Stimulated activated naive CD8-positive, alpha-beta T cell treated with anti-CD3 and anti-CD28 coated beads, Interleukin-15, Interleukin-2, amounts not matched to agents 100 U/mL and 50 U/mL, for 24 hours (primary cell): Measurements from ENCODE around the gene ZNF688.
"Not testable (repeated sequence)": the region's sequence is repeated elsewhere in the genome, so short reads cannot be mapped to it uniquely, and the experiment has no call there.

Source experiments
- ATAC-seq: fragments of 150-1000 bp; cut with Tn5 transposase; one replicate; pipeline ENCODE4 v1.10.0; 2021
- DNase-seq: peaks from one replicate; pipeline ENCODE4 v3.0.0; 2021

ZNF688 gene

DNA sequence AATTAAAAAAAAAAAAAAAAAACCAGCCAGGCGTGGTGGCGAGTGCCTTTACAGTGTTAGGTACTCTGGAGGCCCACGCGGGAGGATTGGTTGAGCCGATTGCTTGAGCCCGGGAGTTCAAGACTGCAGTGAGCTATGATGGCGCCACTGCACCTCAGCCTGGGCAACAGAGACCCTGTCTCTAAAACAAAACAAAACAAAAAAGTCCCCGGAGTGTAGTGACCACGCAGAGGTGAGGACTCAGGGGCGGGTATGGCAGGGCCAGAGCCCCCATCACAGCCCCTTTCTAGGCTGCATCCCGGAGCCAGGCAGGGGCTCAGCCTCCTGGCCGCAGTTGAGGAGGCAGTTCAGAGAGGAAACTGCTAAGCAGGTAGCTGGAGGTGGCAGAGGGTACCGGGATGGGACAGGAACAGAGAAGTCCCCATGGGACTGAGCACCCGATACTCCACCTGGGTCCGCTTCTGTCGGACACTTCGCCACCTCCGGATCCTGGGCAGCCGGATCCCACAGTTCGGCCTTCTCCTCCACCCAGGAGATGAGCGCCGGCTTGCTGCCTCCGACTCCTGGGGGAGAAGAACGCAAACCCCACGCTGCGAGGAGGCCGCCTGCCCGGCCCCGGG, 37.7 kb downstream of the ZNF688 start:
- ATAC-seq: peak; percentile 3
- DNase-seq: peak; percentile 44

DNA sequence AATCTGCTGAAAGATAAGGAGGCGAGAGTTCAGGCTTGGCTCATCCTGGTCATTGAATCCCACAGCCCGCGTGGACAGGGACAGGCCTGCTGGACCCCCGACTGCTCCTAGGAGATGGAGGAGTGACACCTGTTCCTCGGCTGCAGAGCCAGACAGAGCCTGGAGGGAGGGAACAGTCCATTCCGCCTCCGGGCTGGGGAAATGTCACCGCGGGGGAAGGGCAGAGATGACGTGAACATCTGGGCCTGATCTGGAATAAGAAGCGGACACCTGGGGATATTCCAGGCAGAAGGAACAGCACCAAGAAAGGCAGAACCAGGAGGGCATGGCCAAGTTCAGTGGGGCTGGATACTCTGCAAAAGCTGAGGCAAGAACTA, 38.4 kb downstream of the ZNF688 start:
- ATAC-seq (no peak), DNase-seq (no peak)

- no peak for DNase-seq
- no peak for ATAC-seq
Observed at GRCh38 chr16:30532285-30533145, 39.0 kb downstream of the ZNF688 start.

DNA sequence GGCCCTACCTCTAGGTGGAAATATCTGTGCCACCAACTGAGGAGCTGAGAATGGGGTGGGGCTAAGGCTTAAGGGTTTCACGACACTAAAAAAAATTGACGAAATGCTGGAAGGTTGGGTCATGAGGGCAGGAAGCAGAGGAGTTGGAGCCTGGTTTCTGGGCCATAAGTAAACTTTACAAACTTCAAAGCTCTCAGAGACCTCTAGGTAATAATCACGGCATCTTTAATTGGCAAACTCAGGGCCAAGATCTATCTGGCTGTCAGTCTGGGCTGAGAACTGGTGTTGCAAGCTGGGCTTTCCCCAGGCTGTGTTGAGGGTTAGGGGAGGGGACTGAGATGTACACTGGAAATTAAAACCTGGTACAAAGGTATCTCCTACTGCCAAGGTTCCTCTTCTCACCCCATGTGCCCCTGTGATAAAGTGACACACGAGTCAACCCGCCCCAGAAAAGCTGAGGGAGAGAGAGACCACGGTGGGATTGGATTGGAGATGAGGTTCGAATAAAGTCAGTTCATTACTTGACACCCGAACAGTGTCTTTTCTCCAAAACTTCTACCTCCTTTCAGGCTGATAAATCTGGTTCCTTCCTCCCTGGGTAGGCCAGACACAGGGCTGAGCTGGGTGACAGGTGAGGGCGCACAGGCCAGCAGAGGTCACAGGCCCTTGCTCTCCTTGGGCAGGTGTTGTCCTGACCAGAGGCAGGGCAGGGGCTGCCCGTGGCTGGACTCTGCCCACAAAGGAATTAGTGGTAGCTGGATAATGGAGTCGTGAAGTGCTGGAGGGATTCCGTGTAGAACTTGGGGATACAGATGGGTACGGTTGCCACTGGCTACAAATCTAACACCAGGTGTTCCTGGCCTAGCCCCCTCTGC, 41.1 kb downstream of the ZNF688 start:
- no peak for ATAC-seq
- no peak for DNase-seq

DNA sequence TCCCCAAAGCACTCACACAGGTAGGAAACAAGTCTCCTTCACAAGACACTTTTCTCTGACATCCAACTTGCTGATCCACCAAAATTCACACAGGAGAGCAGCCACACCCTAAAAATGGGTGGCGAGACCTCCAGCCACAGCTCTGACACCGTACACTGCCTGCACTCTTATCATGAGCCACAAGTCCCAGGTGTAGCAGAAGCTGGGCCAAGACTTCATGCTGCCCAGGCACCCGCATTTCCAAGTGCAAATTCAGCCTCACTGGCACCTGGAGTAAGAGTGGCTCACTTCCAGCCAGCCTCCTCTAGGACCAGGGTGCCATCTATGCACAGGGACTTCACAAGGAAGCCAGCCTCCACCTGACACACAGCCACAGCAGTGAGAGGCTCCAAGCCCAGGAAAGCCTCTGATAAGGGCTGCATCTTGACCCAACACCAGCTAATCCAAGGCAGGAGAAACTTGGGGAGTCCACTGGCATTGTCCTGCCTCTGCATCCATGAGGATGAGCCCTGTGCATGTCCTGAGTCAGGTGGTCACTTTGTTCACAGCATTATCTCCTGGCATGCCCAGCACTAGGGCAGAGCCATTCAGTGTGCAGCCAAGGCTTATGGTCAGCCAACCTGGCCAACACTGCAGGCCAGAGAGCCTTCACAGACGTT, 42.6 kb downstream of the ZNF688 start:
- ATAC-seq: no peak
- DNase-seq: no peak

GRCh38 chr16:30527635-30528178, 43.8 kb downstream of the ZNF688 start:
- ATAC-seq (no peak), DNase-seq (no peak)

- peak; percentile 98 for DNase-seq
- ATAC-seq: peak; percentile 91
Observed at GRCh38 chr16:30526823-30527634, 44.5 kb downstream of the ZNF688 start.

GRCh38 chr16:30526137-30526822, 45.2 kb downstream of the ZNF688 start, which contains the start of gene ZNF768:
Gene ZNF768, minus strand, starts transcription at chr16:30526566. Its CDS starts 153 bp downstream, at chr16:30526413.
- DNase-seq (peak; percentile 61), ATAC-seq (peak; percentile 3)

DNA sequence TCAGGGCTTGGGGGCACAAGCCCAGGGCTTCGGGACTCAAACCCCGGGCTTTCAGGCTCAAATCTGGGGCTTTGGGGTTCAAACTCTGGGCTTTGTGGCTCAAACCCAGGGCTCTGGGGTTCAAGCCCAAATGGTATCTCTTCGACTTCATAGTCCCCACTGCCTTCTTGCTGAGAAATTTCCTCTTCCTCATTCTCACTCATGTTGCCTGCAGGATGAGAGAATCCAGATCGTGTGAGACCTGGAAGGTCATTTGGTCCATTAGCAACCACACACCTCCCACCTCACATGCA, 45.7 kb downstream of the ZNF688 start:
- ATAC-seq (no peak), DNase-seq (no peak)

DNA sequence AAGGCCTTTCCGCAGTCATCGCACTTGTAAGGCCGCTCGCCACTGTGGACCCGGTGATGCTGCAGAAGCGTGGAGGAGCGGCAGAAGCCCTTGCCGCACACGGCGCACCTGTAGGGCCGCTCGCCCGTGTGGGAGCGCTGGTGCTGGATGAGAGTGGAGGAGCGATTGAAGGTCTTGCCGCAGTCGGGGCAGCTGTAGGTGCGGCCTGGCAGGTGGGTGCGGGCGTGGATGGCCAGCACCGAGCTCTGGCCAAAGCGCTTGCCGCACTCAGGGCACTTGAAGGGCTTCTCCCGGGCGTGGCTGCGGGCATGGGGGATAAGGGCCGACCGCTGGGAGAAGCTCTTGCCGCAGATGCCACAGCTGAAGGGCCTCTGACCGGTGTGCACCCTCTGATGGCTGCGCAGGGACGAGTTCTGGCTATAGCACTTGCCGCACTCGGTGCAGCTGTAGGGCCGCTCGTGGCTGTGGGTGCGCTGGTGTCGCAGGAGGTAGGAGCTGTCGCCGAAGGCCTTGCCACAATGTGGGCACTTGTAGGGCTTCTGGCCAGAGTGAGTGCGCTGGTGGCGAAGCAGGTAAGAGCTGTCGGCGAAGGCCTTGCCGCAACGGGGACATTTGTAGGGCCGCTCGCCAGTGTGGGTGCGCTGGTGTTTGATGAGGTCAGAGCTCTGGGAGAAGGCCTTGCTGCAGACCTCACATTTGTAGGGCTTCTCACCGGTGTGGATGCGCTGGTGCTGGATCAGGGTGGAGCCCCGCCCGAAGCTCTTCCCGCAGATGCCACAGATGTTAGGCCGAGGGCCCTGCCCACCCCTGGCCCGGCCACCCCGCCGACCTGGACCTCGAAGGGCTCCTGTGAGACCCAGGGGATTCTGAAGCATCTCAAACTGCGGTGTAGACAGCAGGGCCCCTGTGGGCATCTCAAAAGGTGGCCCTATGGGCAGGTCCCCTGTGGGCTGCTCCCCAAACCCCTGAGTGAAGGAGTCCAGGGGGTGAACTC, 46.6 kb downstream of the ZNF688 start:
- ATAC-seq: no peak
- no peak for DNase-seq

DNA sequence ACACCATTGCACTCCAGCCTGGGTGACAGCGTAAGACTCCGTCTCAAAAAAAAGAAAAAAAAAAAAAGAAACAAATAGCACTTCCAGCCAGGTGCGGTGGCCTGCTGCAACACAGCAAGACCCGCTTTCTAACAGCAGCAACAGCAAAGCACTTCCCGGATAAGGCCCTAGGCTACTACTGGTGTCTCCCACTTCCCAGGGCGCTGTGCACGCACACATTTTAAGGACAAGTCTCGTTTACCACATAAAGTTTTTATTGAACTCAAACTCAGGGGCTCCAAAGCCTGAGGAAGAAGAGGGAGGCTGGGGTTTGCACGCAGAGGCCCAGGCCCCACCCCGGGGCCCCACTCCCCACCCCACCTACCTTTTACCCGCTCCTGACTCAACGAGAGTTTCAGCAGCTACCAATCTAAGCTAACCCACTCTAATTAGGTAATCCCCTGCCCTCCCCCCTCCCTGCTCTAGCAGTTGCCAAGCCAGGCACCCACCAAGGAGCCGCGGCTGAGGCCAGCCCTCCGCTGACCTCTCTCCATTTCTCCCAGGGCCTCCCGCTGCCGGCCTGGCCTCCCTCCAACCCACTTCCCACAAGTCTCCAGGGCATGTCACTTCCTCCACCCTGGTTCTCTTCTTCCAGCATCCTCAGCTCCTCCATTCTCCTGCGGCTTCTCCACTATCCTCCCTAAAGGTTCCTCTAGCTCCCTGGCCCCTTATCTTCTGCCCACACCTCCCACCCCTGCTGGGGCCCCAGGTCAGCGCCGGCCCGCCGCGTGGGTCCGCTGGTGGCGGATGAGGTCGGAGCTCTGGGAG, 47.5 kb downstream of the ZNF688 start:
- ATAC-seq (no peak), DNase-seq (no peak)

GRCh38 chr16:30522702-30523463, 48.6 kb downstream of the ZNF688 start:
- ATAC-seq, DNase-seq: not testable (repeated sequence)

GRCh38 chr16:30521873-30522641, 49.5 kb downstream of the ZNF688 start:
- ATAC-seq (no peak), DNase-seq (no peak)

- ATAC-seq (no peak), DNase-seq (no peak)
Observed at GRCh38 chr16:30521476-30521872, 50.0 kb downstream of the ZNF688 start.
